ENCODE data around the gene COG5. TPM values are rescaled to one million over a fixed set of nuclear protein-coding genes. Genes with fewer than 3 reads are reported as not detected.

The COG5 gene
- total RNA-seq, 1 experiment from 2014 or later: 32.2 TPM

DNA sequence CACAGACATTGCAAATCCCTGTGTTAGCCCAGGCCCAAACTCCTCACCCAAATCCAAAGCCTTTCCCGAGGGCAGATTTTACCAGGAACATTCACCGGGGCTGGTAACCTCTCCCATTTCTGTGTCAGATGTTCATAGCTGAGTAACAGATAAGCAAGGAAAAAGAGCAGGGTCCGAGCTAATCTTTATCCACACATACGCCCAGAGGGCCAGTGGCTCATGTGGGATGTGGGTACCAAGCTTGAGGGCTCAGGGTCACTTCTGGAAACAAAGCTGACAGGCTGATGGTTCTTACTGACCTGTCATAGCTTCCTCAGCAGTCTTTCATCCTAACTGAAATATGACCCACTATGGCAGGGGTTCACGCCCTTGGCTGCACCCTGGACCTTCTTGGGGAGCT, 355.2 kb downstream of the COG5 start:
- H3K27me3 ChIP-seq (replicated peaks; ENCODE audit: insufficient read depth, low read depth, low read length, poor library complexity): no peaks in the 10 kb centered on the region
- CTCF ChIA-PET: no interaction called here
- no peak overlapping the region for H3K4me3 ChIP-seq (ENCODE audit: low read depth, low read length, poor library complexity, severe bottlenecking)
- no peak overlapping the region for H3K27ac ChIP-seq (ENCODE audit: low read depth, low read length, poor library complexity, severe bottlenecking)
- POLR2A ChIA-PET (ENCODE audit: low non-redundant PET): no interaction called here
- TF ChIP-seq, protein P1, sequence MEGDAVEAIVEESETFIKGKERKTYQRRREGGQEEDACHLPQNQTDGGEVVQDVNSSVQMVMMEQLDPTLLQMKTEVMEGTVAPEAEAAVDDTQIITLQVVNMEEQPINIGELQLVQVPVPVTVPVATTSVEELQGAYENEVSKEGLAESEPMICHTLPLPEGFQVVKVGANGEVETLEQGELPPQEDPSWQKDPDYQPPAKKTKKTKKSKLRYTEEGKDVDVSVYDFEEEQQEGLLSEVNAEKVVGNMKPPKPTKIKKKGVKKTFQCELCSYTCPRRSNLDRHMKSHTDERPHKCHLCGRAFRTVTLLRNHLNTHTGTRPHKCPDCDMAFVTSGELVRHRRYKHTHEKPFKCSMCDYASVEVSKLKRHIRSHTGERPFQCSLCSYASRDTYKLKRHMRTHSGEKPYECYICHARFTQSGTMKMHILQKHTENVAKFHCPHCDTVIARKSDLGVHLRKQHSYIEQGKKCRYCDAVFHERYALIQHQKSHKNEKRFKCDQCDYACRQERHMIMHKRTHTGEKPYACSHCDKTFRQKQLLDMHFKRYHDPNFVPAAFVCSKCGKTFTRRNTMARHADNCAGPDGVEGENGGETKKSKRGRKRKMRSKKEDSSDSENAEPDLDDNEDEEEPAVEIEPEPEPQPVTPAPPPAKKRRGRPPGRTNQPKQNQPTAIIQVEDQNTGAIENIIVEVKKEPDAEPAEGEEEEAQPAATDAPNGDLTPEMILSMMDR (conservative IDR thresholded peaks at IDR 0.05; ENCODE audit: low read depth, low read length): no peak
- TF ChIP-seq EZH2 (IDR thresholded peaks at IDR 0.05; ENCODE audit: borderline replicate concordance, low read depth, low read length, poor library complexity, severe bottlenecking): no peak
- intact Hi-C loops (cut with micrococcal nuclease; ENCODE audit: unreplicated experiment): no loop called here
- H3K9me3 ChIP-seq (ENCODE audit: low read depth, low read length, poor library complexity, severe bottlenecking): no peaks in the 10 kb centered on the region
- DNase-seq (ENCODE audit: low spot score): no peak
- H3K36me3 ChIP-seq (ENCODE audit: insufficient read depth, low read length, poor library complexity, severe bottlenecking): no peaks in the 10 kb centered on the region
- BruUV-seq (replicated peaks): no TSS peak
- H3K4me1 ChIP-seq (ENCODE audit: insufficient read depth, low read length, poor library complexity, severe bottlenecking): no peaks in the 10 kb centered on the region

DNA sequence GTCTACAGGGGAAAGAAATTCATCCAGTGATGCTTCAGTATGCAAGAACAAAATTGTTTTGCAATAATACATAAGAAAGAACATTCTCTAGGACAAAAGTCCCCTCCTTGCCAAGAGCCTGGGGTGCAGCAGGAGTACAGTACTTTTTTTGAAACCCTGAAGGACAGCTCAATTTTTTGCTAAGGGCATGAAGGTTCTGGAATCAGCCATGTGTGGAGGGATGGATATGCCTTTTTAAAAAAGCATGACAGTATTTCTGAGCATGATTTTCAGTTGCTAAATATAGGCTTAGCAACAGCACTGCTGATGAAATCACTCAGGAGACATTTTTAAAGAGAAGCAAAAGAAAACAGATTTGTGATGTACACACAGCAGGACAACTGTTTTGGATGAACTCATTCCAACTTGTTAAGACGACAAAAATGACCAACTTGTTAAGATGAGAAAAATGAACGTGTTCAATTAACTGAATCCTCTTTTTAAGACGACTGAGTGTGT, 355.6 kb downstream of the COG5 start:
- ChIA-PET POLR2A (ENCODE audit: low non-redundant PET) (no interaction called here), CTCF (no interaction called here)
- TF ChIP-seq, protein P1 (conservative IDR thresholded peaks at IDR 0.05; ENCODE audit: low read depth, low read length): no peak
- TF ChIP-seq EZH2 (IDR thresholded peaks at IDR 0.05; ENCODE audit: borderline replicate concordance, low read depth, low read length, poor library complexity, severe bottlenecking): no peak
- no peak overlapping the region for H3K27ac ChIP-seq (ENCODE audit: low read depth, low read length, poor library complexity, severe bottlenecking)
- BruUV-seq (replicated peaks): no TSS peak
- no peak overlapping the region for H3K4me3 ChIP-seq (ENCODE audit: low read depth, low read length, poor library complexity, severe bottlenecking)
- no peaks in the 10 kb centered on the region for H3K27me3 ChIP-seq (replicated peaks; ENCODE audit: insufficient read depth, low read depth, low read length, poor library complexity)
- intact Hi-C loops (cut with micrococcal nuclease; ENCODE audit: unreplicated experiment): no loop called here
- H3K9me3 ChIP-seq (ENCODE audit: low read depth, low read length, poor library complexity, severe bottlenecking): no peaks in the 10 kb centered on the region
- H3K36me3 ChIP-seq (ENCODE audit: insufficient read depth, low read length, poor library complexity, severe bottlenecking): no peaks in the 10 kb centered on the region
- DNase-seq (ENCODE audit: low spot score): no peak
- H3K4me1 ChIP-seq (ENCODE audit: insufficient read depth, low read length, poor library complexity, severe bottlenecking): no peaks in the 10 kb centered on the region

DNA sequence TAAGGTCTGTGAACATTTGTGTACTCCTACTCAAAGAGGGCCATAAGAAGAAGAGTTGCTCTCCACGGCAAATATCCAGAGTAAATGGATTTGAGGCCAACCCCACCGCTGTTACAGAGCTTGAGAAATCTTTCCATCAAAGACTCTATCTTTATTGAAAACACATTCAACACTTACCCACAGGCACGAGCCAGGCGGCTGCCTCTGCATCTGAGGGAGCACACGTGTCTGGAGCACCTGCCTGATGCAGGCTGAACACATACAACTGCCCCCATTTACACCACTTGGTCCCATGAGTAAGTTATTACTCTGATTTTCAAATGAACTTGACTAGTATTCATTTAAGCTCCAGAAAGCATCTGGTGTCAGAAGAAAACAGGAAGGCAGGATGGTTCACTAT, 356.3 kb downstream of the COG5 start:
- TF ChIP-seq, protein P1 (conservative IDR thresholded peaks at IDR 0.05; ENCODE audit: low read depth, low read length): no peak
- TF ChIP-seq EZH2 (IDR thresholded peaks at IDR 0.05; ENCODE audit: borderline replicate concordance, low read depth, low read length, poor library complexity, severe bottlenecking): no peak
- Histone ChIP-seq H3K36me3 (ENCODE audit: insufficient read depth, low read length, poor library complexity, severe bottlenecking) (no peaks in the 10 kb centered on the region), H3K27me3 (replicated peaks; ENCODE audit: insufficient read depth, low read depth, low read length, poor library complexity) (no peaks in the 10 kb centered on the region), H3K4me3 (ENCODE audit: low read depth, low read length, poor library complexity, severe bottlenecking) (no peak overlapping the region), H3K9me3 (ENCODE audit: low read depth, low read length, poor library complexity, severe bottlenecking) (no peaks in the 10 kb centered on the region), H3K4me1 (ENCODE audit: insufficient read depth, low read length, poor library complexity, severe bottlenecking) (no peaks in the 10 kb centered on the region), H3K27ac (ENCODE audit: low read depth, low read length, poor library complexity, severe bottlenecking) (no peak overlapping the region)
- no peak for DNase-seq (ENCODE audit: low spot score)
- POLR2A ChIA-PET (ENCODE audit: low non-redundant PET): no interaction called here
- intact Hi-C loops (cut with micrococcal nuclease; ENCODE audit: unreplicated experiment): no loop called here
- no TSS peak for BruUV-seq (replicated peaks)
- CTCF ChIA-PET: no interaction called here
